Measurements from ENCODE around the gene SERPINB10.
A peak's percentile ranks its signal among the peaks of the same experiment; 100 is the strongest.

SERPINB10 gene

GRCh38 chr18:63890237-63890949 is 17.4 kb upstream of the SERPINB10 start:
- TF ChIP-seq, protein P1, sequence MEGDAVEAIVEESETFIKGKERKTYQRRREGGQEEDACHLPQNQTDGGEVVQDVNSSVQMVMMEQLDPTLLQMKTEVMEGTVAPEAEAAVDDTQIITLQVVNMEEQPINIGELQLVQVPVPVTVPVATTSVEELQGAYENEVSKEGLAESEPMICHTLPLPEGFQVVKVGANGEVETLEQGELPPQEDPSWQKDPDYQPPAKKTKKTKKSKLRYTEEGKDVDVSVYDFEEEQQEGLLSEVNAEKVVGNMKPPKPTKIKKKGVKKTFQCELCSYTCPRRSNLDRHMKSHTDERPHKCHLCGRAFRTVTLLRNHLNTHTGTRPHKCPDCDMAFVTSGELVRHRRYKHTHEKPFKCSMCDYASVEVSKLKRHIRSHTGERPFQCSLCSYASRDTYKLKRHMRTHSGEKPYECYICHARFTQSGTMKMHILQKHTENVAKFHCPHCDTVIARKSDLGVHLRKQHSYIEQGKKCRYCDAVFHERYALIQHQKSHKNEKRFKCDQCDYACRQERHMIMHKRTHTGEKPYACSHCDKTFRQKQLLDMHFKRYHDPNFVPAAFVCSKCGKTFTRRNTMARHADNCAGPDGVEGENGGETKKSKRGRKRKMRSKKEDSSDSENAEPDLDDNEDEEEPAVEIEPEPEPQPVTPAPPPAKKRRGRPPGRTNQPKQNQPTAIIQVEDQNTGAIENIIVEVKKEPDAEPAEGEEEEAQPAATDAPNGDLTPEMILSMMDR (IDR thresholded peaks at IDR 0.05; ENCODE audit: low read depth, low read length), result no peak
- DNase-seq (ENCODE audit: low read depth in 2 of 2), result no peak
- H3K4me3 ChIP-seq (replicated peaks in 1 of 2; ENCODE audit: low read depth in 2 of 2, low read length in 2 of 2), result no peak overlapping the region

DNA sequence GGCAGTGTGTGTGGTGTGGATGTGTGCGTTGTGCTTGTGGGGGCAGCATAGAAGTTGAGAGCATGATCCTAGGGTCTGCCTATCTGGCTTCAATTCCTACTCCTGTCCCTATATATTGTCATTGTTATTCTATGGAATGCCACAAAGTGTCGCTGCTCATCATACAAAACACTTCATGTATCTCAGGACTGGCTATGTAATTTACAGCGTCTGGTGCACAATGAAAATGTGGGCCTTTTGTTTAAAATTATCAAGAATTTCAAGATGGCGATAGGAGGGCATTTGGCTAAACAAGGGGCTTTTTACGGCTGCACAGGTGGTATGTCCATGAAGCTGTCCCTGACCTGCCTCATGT is 16.8 kb upstream of the SERPINB10 start:
- peak; percentile 21 to 24 for DNase-seq (ENCODE audit: low read depth in 2 of 2)
- TF ChIP-seq, protein P1 (IDR thresholded peaks at IDR 0.05; ENCODE audit: low read depth, low read length), result no peak
- no peak overlapping the region for H3K4me3 ChIP-seq (replicated peaks in 1 of 2; ENCODE audit: low read depth in 2 of 2, low read length in 2 of 2)

- peak in 1 of 2 donors; percentile 5 for DNase-seq (ENCODE audit: low read depth in 2 of 2)
- H3K4me3 ChIP-seq (replicated peaks in 1 of 2; ENCODE audit: low read depth in 2 of 2, low read length in 2 of 2), result no peak overlapping the region
- TF ChIP-seq, protein P1 (IDR thresholded peaks at IDR 0.05; ENCODE audit: low read depth, low read length), result no peak
These were observed 15.2 kb upstream of the SERPINB10 start for GRCh38 chr18:63892566-63892965.

- TF ChIP-seq, protein P1 (IDR thresholded peaks at IDR 0.05; ENCODE audit: low read depth, low read length), result no peak
- DNase-seq (ENCODE audit: low read depth in 2 of 2), result no peak
- H3K4me3 ChIP-seq (replicated peaks in 1 of 2; ENCODE audit: low read depth in 2 of 2, low read length in 2 of 2), result no peak overlapping the region
These were observed 13.5 kb upstream of the SERPINB10 start for GRCh38 chr18:63894106-63894772.

GRCh38 chr18:63895190-63895589 is 12.6 kb upstream of the SERPINB10 start:
- TF ChIP-seq, protein P1 (IDR thresholded peaks at IDR 0.05; ENCODE audit: low read depth, low read length), result no peak
- H3K4me3 ChIP-seq (replicated peaks in 1 of 2; ENCODE audit: low read depth in 2 of 2, low read length in 2 of 2), result no peak overlapping the region
- no peak for DNase-seq (ENCODE audit: low read depth in 2 of 2)

DNA sequence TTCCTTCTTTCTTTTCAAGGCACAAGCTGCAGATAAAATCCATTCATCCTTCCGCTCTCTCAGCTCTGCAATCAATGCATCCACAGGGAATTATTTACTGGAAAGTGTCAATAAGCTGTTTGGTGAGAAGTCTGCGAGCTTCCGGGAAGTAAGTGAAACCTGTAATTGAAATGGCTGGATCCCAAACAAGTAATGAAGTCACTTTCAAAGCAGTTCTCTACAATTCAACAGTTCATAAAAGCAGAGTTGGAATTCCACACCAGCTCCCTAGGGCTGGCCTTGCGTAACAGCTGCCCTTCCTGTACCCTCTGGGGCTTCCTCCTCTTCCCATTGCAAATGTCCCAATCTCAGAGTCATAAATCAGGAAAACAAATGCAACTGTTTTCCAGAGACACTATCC is 10.7 kb upstream of the SERPINB10 start:
- TF ChIP-seq, protein P1 (IDR thresholded peaks at IDR 0.05; ENCODE audit: low read depth, low read length), result no peak
- DNase-seq (ENCODE audit: low read depth in 2 of 2), result peak in 1 of 2 donors; percentile 53
- H3K4me3 ChIP-seq (replicated peaks in 1 of 2; ENCODE audit: low read depth in 2 of 2, low read length in 2 of 2), result no peak overlapping the region

Measured in cardiac fibroblast (primary cell).